Measurements from ENCODE around the gene FBN2. TPM values are rescaled to one million over a fixed set of nuclear protein-coding genes. Genes with fewer than 3 reads are reported as not detected.

FBN2 gene
- total and polyA plus RNA-seq, 12 donors = 2.9 to 28.9 (median 13.5) TPM

DNA sequence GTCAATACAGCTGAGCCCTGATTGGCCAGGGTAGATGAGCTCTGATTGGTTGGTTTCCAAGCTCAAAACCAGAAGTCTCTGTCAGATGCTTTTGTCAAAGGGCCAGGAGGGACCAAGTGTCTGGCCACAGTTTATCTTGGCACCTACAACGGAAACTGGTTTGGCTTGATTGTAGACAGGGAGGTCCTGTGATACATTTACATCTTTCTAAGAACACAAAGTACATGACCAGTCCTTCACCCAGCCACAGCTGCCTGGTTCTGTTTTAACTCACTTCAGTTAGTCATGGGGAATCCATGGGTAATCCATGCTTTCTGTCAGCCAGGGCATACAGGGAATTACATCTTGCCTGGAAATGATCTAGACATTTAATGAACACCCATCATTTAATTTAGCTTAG is 283.3 kb downstream of the FBN2 start:
- ATAC-seq = peak in 4 of 8 donors; percentile 32 to 82 (median 62)
- intact Hi-C loops (cut with DNase I) = no loop called here
- H3K4me3 ChIP-seq = no peak overlapping the region
- 32 to 33% methylated on average over 1 of the region's 1 CpG for WGBS, 2 donors
- TF ChIP-seq, protein P1, sequence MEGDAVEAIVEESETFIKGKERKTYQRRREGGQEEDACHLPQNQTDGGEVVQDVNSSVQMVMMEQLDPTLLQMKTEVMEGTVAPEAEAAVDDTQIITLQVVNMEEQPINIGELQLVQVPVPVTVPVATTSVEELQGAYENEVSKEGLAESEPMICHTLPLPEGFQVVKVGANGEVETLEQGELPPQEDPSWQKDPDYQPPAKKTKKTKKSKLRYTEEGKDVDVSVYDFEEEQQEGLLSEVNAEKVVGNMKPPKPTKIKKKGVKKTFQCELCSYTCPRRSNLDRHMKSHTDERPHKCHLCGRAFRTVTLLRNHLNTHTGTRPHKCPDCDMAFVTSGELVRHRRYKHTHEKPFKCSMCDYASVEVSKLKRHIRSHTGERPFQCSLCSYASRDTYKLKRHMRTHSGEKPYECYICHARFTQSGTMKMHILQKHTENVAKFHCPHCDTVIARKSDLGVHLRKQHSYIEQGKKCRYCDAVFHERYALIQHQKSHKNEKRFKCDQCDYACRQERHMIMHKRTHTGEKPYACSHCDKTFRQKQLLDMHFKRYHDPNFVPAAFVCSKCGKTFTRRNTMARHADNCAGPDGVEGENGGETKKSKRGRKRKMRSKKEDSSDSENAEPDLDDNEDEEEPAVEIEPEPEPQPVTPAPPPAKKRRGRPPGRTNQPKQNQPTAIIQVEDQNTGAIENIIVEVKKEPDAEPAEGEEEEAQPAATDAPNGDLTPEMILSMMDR (IDR thresholded peaks at IDR 0.05) = no peak
- DNase-seq = no peak
- peaks cover 0 to 20% (median 0%) of the 10 kb centered on the region in 9 donors for H3K36me3 ChIP-seq
- H3K9me3 ChIP-seq = peaks cover 0 to 8% (median 0%) of the 10 kb centered on the region in 11 donors
- H3K4me1 ChIP-seq = peaks cover 0 to 24% (median 6%) of the 10 kb centered on the region in 9 donors
- no peaks in the 10 kb centered on the region for H3K27me3 ChIP-seq
- H3K27ac ChIP-seq = no peak overlapping the region

DNA sequence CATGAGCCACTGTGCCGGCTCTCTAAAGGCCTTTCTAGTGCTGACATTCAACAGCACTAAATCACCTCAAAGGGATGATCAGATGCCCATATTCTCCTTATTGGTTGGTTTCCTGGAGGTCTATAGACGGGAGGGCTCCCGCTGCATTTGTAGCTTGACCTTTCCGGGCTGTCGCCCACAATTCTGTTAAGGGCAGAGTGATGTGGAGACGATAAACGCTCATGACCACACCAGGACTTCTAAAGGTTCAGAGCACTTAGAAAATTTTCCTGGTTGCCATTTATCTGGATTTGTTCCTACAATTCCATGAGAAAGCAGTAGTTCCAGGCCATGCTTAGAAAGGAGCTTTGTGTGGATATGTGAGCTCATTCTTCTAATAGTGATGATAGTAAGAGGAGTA is 284.2 kb downstream of the FBN2 start:
- intact Hi-C loops (cut with DNase I) = no loop called here
- Histone ChIP-seq H3K36me3 (peaks cover 0 to 14% (median 0%) of the 10 kb centered on the region in 9 donors), H3K9me3 (peaks cover 0 to 8% (median 0%) of the 10 kb centered on the region in 11 donors), H3K27ac (no peak overlapping the region), H3K4me1 (peaks cover 0 to 18% (median 6%) of the 10 kb centered on the region in 9 donors), H3K27me3 (no peaks in the 10 kb centered on the region), H3K4me3 (no peak overlapping the region)
- WGBS, 2 donors = 96 to 99% methylated on average over 7 of the region's 7 CpGs
- ATAC-seq (no peak), DNase-seq (no peak)
- TF ChIP-seq, protein P1 (IDR thresholded peaks at IDR 0.05) = no peak

DNA sequence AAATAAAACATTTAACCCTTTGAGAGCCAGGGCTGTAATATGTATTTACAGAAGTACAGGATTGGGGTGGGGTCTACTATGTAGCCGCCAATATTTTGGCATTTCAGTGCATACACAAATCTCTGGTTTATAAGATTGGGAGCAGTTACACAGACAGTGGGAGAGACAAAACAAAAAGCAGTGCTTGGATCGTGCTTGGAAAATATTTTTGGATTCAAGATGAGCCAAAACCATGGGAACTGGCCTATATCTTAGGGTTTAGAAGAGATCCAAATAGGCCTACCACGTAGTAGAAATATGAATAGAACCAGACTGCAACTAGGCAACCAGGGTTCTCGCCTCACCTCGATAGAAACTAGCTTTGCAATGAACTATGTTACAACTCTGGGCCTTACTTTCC is 284.9 kb downstream of the FBN2 start:
- ATAC-seq = peak in 1 of 8 donors; percentile 20
- intact Hi-C loops (cut with DNase I) = no loop called here
- TF ChIP-seq, protein P1 (IDR thresholded peaks at IDR 0.05) = no peak

DNA sequence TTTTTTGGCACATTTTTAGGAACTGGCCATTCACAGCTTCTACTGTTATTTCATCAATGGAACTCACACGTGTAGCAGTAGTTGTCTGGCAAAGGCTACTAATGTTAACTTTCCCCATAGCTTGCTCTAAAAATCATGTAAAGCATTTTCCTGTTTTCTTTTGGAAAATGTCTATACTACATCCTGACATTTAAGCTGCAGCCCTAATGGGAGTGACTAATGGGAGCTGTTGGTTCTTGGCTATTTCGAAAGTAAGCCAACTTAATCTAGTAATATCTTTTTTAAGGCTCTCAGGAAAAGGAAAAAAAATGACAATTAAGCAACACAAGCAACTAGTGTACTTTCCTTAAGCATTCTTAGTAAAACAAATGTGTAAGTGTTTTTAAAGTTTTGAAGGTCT is 285.3 kb downstream of the FBN2 start:
- DNase-seq (no peak), ATAC-seq (peak in 1 of 8 donors; percentile 15)
- intact Hi-C loops (cut with DNase I) = no loop called here
- Histone ChIP-seq H3K36me3 (peaks cover 0 to 3% (median 0%) of the 10 kb centered on the region in 9 donors), H3K27me3 (no peaks in the 10 kb centered on the region), H3K4me1 (peaks cover 0 to 18% (median 6%) of the 10 kb centered on the region in 9 donors), H3K27ac (no peak overlapping the region), H3K9me3 (peaks cover 0 to 8% (median 0%) of the 10 kb centered on the region in 11 donors), H3K4me3 (no peak overlapping the region)
- WGBS, 2 donors = 45 to 59% methylated on average over 2 of the region's 2 CpGs
- TF ChIP-seq, protein P1 (IDR thresholded peaks at IDR 0.05) = no peak

More for the DNA sequence above, 284.9 kb downstream of the FBN2 start:
- peaks cover 0 to 7% (median 0%) of the 10 kb centered on the region in 9 donors for H3K36me3 ChIP-seq
- H3K27ac ChIP-seq = no peak overlapping the region
- H3K4me3 ChIP-seq = no peak overlapping the region
- WGBS, 2 donors = 71 to 75% methylated on average over 5 of the region's 5 CpGs
- peaks cover 0 to 8% (median 0%) of the 10 kb centered on the region in 11 donors for H3K9me3 ChIP-seq
- H3K27me3 ChIP-seq = no peaks in the 10 kb centered on the region
- H3K4me1 ChIP-seq = peaks cover 0 to 18% (median 6%) of the 10 kb centered on the region in 9 donors
- no peak for DNase-seq

Measured in heart right ventricle (tissue), 16 donors.